Measurements from ENCODE around the gene CEACAM1.
"Not testable (repeated sequence)": the region's sequence is repeated elsewhere in the genome, so short reads cannot be mapped to it uniquely, and the experiment has no call there.

Gene CEACAM1

DNA sequence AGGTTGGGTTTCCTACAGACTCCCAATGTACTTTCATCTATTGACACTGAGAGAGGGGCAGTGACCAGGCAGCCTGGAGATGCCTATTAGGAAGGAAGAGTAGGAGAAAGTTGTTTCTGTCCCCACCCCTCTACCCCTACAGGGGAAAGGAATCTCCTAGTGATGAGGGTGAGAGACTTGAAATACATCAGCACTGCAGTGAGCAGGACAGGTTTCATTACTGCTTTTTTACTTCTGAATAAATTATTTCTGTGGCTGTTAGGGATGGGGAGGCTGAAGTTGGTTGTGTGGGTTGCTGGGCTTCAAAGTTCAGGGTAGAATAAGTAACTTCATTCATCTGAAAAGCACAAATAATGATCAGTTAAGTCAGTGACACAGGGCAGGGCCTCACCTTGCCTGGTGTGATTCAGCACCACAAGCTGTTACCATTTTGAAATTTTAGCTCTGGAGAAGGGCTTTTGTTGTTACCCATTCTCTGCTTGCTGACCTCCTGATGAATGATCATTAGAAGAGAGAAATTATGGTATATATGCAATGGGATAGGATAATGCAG, 19.3 kb downstream of the CEACAM1 start:
- Histone ChIP-seq H3K9ac (ENCODE audit: low read length) (no peak overlapping the region), H3K9me3 (ENCODE audit: control insufficient read depth, low read length) (no peaks in the 10 kb centered on the region), H3K27me3 (replicated peaks; ENCODE audit: control insufficient read depth, insufficient read depth, low read length) (peaks cover 39% of the 10 kb centered on the region), H3K4me3 (ENCODE audit: low read length) (no peak overlapping the region), H3K36me3 (ENCODE audit: control insufficient read depth, insufficient read depth, low read length, severe bottlenecking) (no peaks in the 10 kb centered on the region), H3K4me1 (ENCODE audit: control insufficient read depth, insufficient read depth, low read length) (peaks cover 13% of the 10 kb centered on the region)
- DNase-seq (ENCODE audit: low read depth), result no peak

DNA sequence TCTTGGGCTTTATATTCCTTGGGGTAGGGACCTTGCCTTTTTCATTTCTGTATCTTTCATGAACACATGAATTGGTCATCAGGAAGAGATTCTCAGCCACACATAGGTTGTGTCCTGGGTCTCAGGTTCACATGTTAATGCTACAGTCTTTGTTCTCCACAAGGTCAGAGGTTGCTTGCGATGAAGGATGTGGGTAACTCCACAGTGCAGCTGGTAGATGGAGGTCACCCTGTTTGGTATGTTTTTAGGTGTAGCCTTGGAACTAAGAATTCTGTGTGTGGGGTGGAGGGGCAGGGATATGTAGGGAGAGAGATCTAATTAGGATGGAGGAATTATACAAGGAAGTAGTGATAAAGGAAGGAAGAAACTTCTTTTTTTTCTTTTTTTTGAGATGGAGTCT, 23.2 kb downstream of the CEACAM1 start:
- no peak for DNase-seq (ENCODE audit: low read depth)
- H3K9me3 ChIP-seq (ENCODE audit: control insufficient read depth, low read length), result no peaks in the 10 kb centered on the region
- peaks cover 30% of the 10 kb centered on the region for H3K27me3 ChIP-seq (replicated peaks; ENCODE audit: control insufficient read depth, insufficient read depth, low read length)
- H3K9ac ChIP-seq (ENCODE audit: low read length), result no peak overlapping the region
- no peaks in the 10 kb centered on the region for H3K36me3 ChIP-seq (ENCODE audit: control insufficient read depth, insufficient read depth, low read length, severe bottlenecking)
- H3K4me3 ChIP-seq (ENCODE audit: low read length), result no peak overlapping the region
- H3K4me1 ChIP-seq (ENCODE audit: control insufficient read depth, insufficient read depth, low read length), result no peaks in the 10 kb centered on the region

DNA sequence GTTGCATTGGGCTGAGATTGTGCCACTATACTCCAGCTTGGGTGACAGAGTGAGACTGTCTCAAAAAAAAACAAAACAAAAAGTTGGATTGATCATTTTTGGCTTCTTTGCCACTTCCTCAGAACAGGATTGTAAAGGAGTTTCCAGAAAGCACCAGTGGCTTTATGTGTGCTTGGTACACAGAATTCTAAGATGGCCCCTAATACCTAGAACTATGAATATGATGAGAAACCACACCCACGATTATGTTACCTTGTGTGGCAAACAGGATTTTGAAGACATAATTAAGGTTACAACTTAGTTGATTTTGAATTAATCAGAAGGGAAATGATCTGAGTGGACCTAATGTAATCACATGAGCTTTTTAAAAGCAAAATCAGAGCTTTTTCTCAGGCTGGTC, 26.5 kb downstream of the CEACAM1 start:
- no peak for DNase-seq (ENCODE audit: low read depth)
- H3K9ac ChIP-seq (ENCODE audit: low read length), result no peak overlapping the region
- no peaks in the 10 kb centered on the region for H3K36me3 ChIP-seq (ENCODE audit: control insufficient read depth, insufficient read depth, low read length, severe bottlenecking)
- no peak overlapping the region for H3K4me3 ChIP-seq (ENCODE audit: low read length)
- peaks cover 14% of the 10 kb centered on the region for H3K27me3 ChIP-seq (replicated peaks; ENCODE audit: control insufficient read depth, insufficient read depth, low read length)
- H3K9me3 ChIP-seq (ENCODE audit: control insufficient read depth, low read length), result no peaks in the 10 kb centered on the region
- no peaks in the 10 kb centered on the region for H3K4me1 ChIP-seq (ENCODE audit: control insufficient read depth, insufficient read depth, low read length)

DNA sequence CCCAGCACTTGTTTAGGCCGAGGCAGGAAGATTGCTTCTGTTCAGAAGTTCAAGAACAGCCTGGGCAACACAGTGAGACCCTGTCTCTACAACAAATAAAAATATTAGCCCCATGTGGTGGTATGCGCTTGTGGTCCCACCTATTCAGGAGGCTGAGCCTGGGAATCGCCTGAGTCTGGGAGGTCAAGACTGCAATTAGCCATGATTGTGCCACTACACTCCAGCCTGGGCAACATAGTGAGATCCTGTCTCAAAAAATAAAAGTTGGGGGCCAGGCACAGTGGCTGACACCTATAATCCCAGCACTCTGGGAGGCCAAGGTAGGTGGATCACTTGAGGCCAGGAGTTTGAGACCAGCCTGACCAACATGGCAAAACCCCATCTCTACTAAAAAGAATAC, 27.0 kb downstream of the CEACAM1 start:
- not testable (repeated sequence) for H3K9me3 ChIP-seq (ENCODE audit: control insufficient read depth, low read length); H3K36me3 ChIP-seq (ENCODE audit: control insufficient read depth, insufficient read depth, low read length, severe bottlenecking); DNase-seq (ENCODE audit: low read depth); H3K4me1 ChIP-seq (ENCODE audit: control insufficient read depth, insufficient read depth, low read length); H3K9ac ChIP-seq (ENCODE audit: low read length); H3K4me3 ChIP-seq (ENCODE audit: low read length)
- H3K27me3 ChIP-seq (replicated peaks; ENCODE audit: control insufficient read depth, insufficient read depth, low read length), result peaks cover 11% of the 10 kb centered on the region

DNA sequence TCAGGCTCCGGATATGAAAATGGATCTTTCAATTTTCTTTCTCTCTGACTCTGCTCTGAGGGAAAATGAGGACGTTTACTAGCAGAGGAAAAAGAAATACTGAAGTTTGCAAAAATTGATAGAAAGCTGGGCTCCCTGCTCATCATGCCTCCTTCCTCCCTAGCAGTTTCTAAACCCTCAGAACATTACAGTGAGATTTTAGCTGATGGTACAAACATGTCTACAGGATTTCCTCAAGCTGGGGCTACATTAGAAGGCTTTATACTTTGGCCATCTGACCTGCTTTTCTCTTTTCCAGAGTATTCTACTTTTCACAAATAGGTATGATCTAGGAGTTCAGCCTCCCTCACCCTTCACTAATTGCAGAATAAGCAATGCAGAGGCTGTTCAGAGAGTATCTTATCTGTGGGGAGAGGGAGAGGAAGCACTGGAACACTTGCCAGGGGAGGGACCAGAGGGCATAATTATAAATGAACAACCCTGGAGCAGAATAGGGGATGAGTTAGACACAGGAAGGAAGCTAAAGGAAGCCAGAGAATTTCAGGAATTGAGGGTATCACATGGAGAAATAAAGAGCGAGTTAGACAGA, 30.0 kb downstream of the CEACAM1 start:
- no peak for DNase-seq (ENCODE audit: low read depth)
- Histone ChIP-seq H3K9me3 (ENCODE audit: control insufficient read depth, low read length) (no peaks in the 10 kb centered on the region), H3K4me3 (ENCODE audit: low read length) (no peak overlapping the region), H3K4me1 (ENCODE audit: control insufficient read depth, insufficient read depth, low read length) (no peaks in the 10 kb centered on the region), H3K9ac (ENCODE audit: low read length) (no peak overlapping the region), H3K27me3 (replicated peaks; ENCODE audit: control insufficient read depth, insufficient read depth, low read length) (no peaks in the 10 kb centered on the region), H3K36me3 (ENCODE audit: control insufficient read depth, insufficient read depth, low read length, severe bottlenecking) (peaks cover 3% of the 10 kb centered on the region)

- no peaks in the 10 kb centered on the region for H3K4me1 ChIP-seq (ENCODE audit: control insufficient read depth, insufficient read depth, low read length)
- peaks cover 3% of the 10 kb centered on the region for H3K36me3 ChIP-seq (ENCODE audit: control insufficient read depth, insufficient read depth, low read length, severe bottlenecking)
- no peak for DNase-seq (ENCODE audit: low read depth)
- no peak overlapping the region for H3K4me3 ChIP-seq (ENCODE audit: low read length)
- no peaks in the 10 kb centered on the region for H3K27me3 ChIP-seq (replicated peaks; ENCODE audit: control insufficient read depth, insufficient read depth, low read length)
- no peak overlapping the region for H3K9ac ChIP-seq (ENCODE audit: low read length)
- no peaks in the 10 kb centered on the region for H3K9me3 ChIP-seq (ENCODE audit: control insufficient read depth, low read length)
Measured at GRCh38 chr19:42497492-42498168, 30.7 kb downstream of the CEACAM1 start.

GRCh38 chr19:42496460-42497133, 31.7 kb downstream of the CEACAM1 start:
- Histone ChIP-seq H3K9ac (ENCODE audit: low read length) (no peak overlapping the region), H3K27me3 (replicated peaks; ENCODE audit: control insufficient read depth, insufficient read depth, low read length) (no peaks in the 10 kb centered on the region), H3K4me3 (ENCODE audit: low read length) (no peak overlapping the region), H3K9me3 (ENCODE audit: control insufficient read depth, low read length) (no peaks in the 10 kb centered on the region), H3K36me3 (ENCODE audit: control insufficient read depth, insufficient read depth, low read length, severe bottlenecking) (peaks cover 3% of the 10 kb centered on the region), H3K4me1 (ENCODE audit: control insufficient read depth, insufficient read depth, low read length) (no peaks in the 10 kb centered on the region)
- no peak for DNase-seq (ENCODE audit: low read depth)

DNA sequence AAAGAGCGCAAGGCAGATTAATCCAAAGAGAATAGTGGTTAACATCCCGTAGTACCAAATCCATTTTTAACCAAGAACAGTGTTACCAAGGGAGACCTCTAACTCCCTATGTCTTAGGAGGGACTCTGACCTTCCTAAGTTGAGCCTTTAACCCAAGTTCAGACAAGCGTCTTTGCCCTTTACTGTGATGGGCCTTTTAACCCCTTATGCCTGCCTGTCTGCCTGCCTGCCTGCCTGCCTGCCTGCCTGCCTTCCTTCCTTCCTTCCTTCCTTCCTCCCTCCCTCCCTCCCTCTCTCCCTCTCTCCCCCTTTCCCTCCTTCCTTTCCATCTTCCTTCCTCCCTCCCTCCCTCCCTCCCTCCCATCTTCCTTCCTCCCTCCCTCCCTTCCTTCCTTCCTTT, 32.6 kb downstream of the CEACAM1 start:
- no peak for DNase-seq (ENCODE audit: low read depth)

DNA sequence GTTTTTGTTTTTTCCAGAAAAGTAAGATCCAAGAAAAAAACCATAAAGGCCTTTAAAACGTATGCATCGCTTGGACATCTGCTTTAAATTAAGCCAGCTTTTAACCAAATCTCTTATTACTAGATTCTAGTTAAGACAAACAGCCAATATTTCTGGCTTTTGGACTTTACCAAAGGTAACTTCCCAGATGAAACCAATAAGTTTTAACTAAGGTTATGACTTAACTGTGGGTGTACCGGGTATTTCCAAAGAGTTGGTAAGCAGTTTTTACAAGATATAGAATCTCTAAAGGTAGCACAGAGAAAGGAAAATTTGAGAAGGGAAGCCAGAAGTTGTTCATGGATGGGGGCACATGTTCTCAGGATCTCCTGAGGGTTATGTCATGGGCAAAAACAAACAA, 34.0 kb downstream of the CEACAM1 start:
- Histone ChIP-seq H3K4me3 (ENCODE audit: low read length) (no peak overlapping the region), H3K36me3 (ENCODE audit: control insufficient read depth, insufficient read depth, low read length, severe bottlenecking) (peaks cover 3% of the 10 kb centered on the region), H3K4me1 (ENCODE audit: control insufficient read depth, insufficient read depth, low read length) (no peaks in the 10 kb centered on the region), H3K9ac (ENCODE audit: low read length) (no peak overlapping the region), H3K27me3 (replicated peaks; ENCODE audit: control insufficient read depth, insufficient read depth, low read length) (no peaks in the 10 kb centered on the region), H3K9me3 (ENCODE audit: control insufficient read depth, low read length) (no peaks in the 10 kb centered on the region)
- DNase-seq (ENCODE audit: low read depth), result peak; percentile 64

More for the DNA sequence above, 32.6 kb downstream of the CEACAM1 start:
- H3K9me3 ChIP-seq (ENCODE audit: control insufficient read depth, low read length), result no peaks in the 10 kb centered on the region
- H3K9ac ChIP-seq (ENCODE audit: low read length), result no peak overlapping the region
- H3K4me3 ChIP-seq (ENCODE audit: low read length), result no peak overlapping the region
- H3K27me3 ChIP-seq (replicated peaks; ENCODE audit: control insufficient read depth, insufficient read depth, low read length), result no peaks in the 10 kb centered on the region
- H3K4me1 ChIP-seq (ENCODE audit: control insufficient read depth, insufficient read depth, low read length), result no peaks in the 10 kb centered on the region
- H3K36me3 ChIP-seq (ENCODE audit: control insufficient read depth, insufficient read depth, low read length, severe bottlenecking), result peaks cover 3% of the 10 kb centered on the region

GRCh38 chr19:42488783-42489521, 39.3 kb downstream of the CEACAM1 start:
- H3K36me3 ChIP-seq (ENCODE audit: control insufficient read depth, insufficient read depth, low read length, severe bottlenecking), result no peaks in the 10 kb centered on the region
- H3K4me3 ChIP-seq (ENCODE audit: low read length), result no peak overlapping the region
- H3K4me1 ChIP-seq (ENCODE audit: control insufficient read depth, insufficient read depth, low read length), result peaks cover 2% of the 10 kb centered on the region
- DNase-seq (ENCODE audit: low read depth), result no peak
- no peaks in the 10 kb centered on the region for H3K9me3 ChIP-seq (ENCODE audit: control insufficient read depth, low read length)
- H3K27me3 ChIP-seq (replicated peaks; ENCODE audit: control insufficient read depth, insufficient read depth, low read length), result peaks cover 5% of the 10 kb centered on the region
- H3K9ac ChIP-seq (ENCODE audit: low read length), result no peak overlapping the region

DNA sequence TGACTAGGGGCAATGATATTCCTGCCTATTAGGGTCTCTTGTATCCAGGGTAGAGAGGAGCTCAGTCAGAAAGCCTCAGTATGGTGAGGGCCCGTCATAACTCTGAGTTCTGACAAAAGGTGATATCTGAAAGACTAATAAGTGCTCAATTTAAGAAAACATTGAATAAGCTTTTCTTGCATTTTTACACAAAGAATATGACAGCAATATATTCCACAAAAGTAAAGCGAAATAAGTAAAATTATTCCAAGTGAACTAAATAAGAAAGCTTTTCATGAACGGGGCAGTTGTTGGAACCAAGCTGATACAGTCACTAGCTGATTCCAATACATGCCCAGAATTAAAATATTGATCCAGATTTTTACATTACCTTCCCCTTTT, 40.5 kb downstream of the CEACAM1 start:
- Histone ChIP-seq H3K36me3 (ENCODE audit: control insufficient read depth, insufficient read depth, low read length, severe bottlenecking) (no peaks in the 10 kb centered on the region), H3K4me3 (ENCODE audit: low read length) (no peak overlapping the region), H3K9me3 (ENCODE audit: control insufficient read depth, low read length) (no peaks in the 10 kb centered on the region), H3K4me1 (ENCODE audit: control insufficient read depth, insufficient read depth, low read length) (peaks cover 2% of the 10 kb centered on the region), H3K9ac (ENCODE audit: low read length) (no peak overlapping the region), H3K27me3 (replicated peaks; ENCODE audit: control insufficient read depth, insufficient read depth, low read length) (peaks cover 5% of the 10 kb centered on the region)
- no peak for DNase-seq (ENCODE audit: low read depth)
